Measurements from ENCODE around the gene BMP7.
"Not testable (repeated sequence)": the region's sequence is repeated elsewhere in the genome, so short reads cannot be mapped to it uniquely, and the experiment has no call there.

BMP7 gene

DNA sequence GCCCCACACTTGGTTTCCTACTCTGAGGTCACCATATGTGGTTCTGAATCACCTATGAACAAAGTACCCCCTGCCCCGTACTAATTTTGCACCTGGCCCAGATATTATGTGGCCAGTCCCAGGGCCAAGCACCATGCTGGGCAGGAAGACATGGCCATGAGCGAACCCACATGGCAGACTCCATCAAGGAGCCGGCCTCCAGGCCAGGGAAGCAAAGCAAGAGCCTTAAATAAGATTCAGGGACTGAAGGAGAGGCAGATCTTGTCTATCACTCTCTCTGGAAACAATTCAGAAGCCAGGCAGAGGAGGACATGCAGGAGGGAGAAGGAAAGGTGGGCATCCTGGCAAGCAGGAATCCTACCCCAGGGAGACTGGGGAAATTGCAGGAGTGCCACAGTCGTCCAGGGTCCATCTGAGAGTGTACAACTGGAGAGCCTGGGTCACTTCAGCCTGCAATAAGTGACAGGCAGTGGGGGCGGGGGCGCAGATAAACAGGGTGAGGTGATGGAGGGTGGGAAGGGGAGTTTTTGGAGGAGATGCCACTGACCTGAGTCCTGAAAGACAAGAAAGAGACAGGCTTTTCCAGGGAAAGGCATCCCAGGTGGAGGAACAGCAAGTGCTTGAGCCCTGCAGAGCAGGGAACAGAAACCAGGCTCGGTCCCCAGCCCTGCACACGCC, 2.1 kb upstream of the BMP7 start:
- DNase-seq (ENCODE audit: low read depth, low spot score) = no peak
- no peak overlapping the region for H3K27ac ChIP-seq

GRCh38 chr20:57267158-57267821, 849 bp upstream of the BMP7 start:
- no peak for DNase-seq (ENCODE audit: low read depth, low spot score)
- no peak overlapping the region for H3K27ac ChIP-seq

DNA sequence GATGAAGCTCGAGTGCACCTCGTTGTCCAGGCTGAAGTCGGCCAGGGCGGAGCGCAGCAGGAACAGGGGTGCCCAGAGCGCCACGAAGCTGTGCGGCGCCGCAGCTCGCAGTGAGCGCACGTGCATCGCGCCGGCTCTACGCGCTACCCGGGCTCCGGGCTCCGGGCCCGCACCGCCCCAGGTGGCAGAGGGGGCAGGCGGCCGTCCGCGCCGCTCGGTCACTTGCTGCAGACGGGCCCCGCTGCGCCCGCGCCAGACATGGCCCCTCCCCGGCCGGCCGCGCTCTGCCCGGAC, 497 bp downstream of the BMP7 start:
- no peak for DNase-seq (ENCODE audit: low read depth, low spot score)
- H3K27ac ChIP-seq = no peak overlapping the region

DNA sequence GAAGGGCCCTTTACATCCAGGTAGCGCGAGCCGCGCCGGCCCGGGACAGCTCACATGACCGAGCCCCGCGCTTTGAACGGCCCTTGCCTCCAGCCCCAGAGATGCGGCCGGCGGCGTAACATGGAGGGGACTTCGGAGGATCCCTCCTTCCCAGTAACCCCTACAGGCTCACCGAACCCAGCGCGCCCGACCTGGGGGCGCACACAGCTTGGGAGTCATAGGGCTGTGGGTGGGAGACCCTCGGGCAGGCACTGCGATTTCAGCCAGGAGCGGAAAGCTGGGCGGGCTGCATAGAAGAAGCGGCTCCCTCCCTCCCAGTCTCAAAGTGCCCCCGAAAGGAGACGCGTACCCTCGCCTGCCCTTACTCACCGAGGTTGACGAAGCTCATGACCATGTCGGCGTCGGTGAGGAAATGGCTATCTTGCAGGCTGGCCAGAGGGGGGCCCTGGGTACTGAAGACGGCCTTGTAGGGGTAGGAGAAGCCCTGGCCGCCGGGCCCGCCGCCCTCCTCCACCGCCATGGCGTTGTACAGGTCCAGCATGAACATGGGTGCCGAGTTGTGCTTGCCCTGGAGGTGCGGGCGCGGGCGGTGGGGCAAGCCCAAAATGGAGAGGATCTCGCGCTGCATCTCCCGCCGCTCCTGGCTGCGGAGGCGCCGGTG, 975 bp downstream of the BMP7 start:
- H3K27ac ChIP-seq = no peak overlapping the region
- no peak for DNase-seq (ENCODE audit: low read depth, low spot score)

- DNase-seq (ENCODE audit: low read depth, low spot score); H3K27ac ChIP-seq: not testable (repeated sequence)
Observed at GRCh38 chr20:57264908-57265335, 1.5 kb downstream of the BMP7 start.

GRCh38 chr20:57263801-57264792, 2.3 kb downstream of the BMP7 start:
- no peak overlapping the region for H3K27ac ChIP-seq
- DNase-seq (ENCODE audit: low read depth, low spot score) = no peak

GRCh38 chr20:57262784-57263609, 3.4 kb downstream of the BMP7 start:
- H3K27ac ChIP-seq = no peak overlapping the region
- no peak for DNase-seq (ENCODE audit: low read depth, low spot score)

GRCh38 chr20:57262301-57262700, 4.1 kb downstream of the BMP7 start:
- H3K27ac ChIP-seq = no peak overlapping the region
- no peak for DNase-seq (ENCODE audit: low read depth, low spot score)

DNA sequence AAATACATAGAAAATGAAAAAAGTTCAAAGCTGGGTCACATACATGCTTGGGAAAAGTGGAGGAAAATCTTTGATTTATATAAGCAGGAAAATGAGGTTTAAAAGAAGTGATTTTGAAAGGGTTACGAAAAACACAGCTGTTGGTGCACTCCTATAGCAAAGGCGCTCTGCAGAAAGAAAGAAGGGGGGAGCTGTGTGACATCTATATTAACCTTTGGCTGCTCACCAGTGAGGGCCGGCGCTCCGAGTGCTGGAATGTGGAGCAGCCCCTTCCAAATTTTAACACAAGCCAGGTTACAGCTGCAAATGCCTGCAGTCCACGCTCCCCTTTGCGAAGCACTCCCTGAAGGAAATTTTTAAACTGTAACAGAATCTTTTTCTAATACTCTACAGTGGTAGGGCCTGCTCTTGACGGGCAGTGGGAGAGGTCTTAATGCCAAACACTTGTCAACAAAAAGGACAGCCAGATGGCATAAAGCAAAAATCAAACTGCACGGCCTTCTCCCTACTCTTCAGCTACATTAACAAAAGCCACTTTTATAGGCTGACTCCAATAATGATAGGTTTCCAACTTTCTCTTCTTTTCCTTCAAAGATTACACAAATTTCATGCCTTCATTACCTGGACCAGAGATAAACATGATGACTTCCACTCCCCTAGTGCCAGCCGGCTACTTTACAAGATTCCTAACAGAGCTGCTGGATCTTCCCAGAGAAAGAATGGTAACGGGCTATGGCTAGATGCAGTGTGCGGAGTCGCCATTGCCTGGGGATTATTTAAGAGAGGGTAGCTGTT, 4.8 kb downstream of the BMP7 start:
- no peak overlapping the region for H3K27ac ChIP-seq

DNA sequence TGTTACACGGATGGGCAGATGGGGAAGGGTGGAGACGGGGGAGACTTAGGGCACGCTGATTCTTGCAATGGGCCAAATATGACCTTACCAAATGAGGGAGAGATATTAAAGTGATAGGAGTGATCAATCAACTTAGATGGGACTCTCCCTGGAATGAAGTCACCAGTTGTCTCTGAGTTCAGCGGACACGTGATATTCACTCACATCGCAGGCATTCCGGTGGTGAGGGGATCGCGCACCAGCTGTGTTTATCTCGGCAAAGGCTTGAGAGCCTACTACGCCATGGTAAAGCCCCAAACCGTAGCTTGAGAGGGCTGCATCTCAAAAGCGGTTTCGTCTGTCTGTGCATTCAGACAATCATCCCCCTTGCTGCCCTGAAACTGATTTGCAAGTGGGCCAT, 5.5 kb downstream of the BMP7 start:
- DNase-seq (ENCODE audit: low read depth, low spot score) = no peak
- H3K27ac ChIP-seq = no peak overlapping the region

More for the DNA sequence above, 4.8 kb downstream of the BMP7 start:
- no peak for DNase-seq (ENCODE audit: low read depth, low spot score)

DNA sequence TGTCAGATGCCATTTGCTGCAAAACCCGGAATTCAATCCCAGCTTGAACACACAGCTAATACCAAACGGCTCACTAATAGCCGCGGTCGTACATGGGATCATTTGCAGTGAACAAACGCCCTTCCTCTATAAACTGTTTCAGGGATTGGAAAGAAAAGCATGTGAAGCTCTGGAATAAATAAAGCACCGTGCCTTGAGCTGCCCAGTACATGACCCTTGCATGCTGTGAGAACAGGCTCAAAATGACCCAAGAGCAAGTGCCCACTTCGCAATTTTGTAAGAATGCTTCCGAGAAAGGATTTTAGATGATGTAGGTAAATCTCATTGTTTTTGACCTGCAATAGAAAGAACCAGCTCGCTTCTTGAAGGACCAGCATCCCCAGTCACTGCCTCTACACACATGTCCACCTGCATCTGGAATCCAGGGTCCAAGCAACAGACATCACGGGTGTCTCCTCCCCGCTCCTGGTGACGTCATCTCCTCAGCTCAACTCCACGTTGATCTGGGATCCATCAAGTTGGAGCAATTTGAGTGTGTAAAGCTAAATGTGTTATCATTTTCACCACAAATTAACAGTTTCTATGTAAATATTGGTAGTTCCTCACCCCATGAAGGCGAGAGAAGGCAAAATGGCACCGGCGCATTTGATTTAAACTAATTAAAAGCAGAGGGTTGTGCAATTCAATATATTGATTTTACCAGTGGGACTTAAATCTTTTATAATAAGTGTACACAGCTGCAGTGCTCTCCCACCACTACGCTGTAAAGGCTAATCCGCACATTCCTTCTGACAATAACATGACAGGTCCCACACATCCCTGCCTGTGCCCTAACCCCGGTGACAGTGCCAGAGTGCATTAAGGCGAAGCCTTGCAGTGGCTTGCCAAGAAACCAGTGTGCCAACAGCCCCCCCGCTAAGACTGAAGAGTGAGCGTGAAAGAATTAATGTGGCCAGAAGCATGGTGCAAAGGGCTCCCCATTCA, 6.2 kb downstream of the BMP7 start:
- no peak for DNase-seq (ENCODE audit: low read depth, low spot score)
- no peak overlapping the region for H3K27ac ChIP-seq

DNA sequence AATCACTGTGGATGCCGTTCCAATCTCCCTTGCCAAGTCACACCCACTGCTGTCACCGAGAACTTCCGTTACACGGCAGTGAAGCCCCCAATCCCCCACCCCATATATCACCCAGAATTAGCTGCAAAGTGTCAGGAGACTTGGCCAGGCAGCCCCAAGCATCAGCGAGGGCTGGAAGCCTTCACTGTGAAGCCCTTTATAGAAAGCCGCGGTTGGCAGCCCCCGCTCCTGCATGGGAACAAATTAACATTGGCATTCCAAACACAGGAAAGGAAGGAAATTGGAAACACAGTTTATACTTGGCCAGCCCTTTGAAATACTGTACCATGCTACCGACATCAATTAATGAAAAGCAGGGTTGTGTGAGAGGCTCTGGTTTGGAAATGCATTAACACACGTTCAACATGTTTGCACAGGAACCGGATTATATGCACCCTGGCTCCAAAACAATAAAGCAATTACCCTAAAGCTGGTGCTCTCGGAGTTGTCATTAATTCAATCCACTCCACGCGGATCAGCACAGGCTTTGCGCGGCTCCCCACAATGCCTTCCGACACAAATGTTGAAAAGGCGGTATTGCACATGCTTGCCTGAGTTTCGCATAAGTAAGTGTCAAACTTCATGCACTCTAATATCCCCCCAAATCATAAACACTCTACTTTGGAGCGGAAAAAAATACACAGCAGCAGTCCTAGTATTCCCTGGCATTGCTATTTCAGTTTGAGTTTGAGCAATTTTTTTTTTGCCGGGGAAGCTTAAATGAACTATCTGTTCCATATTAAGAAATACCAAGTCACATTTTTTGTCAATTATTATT, 7.1 kb downstream of the BMP7 start:
- no peak overlapping the region for H3K27ac ChIP-seq
- no peak for DNase-seq (ENCODE audit: low read depth, low spot score)

DNA sequence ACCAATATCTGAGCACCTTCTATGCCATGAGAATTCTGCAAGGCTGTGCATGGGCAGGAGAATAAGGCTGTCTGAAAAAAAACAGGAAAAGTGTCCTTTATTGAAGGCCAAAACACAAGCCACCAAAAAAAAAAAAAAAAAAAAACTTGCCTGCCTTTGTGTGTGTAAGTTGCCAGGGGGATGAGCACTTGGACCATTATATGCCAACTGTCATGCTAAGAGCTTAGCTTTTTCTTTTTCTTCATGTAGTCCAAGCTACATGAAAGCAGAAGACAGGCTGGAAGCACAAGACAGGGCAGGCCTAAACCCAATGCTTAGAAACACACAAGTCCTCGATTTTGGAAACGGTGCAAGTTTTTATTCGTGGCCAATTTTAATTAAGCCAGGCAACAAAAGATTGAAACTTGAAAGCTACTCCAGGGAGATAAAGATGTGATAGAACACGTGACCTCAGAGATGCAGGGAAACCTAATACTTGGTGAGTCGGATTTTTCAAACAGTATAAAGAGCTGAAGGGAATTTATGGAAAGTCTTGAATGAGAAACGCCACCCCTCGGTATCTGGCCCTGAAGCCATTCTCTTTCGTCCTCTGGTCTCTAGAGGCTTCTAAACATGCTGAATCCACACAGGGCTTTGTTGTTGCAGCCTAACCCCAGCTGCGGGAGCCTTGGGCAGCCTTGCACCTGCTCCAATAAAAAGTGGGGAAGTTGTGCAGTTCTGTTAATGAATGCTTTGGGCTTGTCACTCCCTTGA, 8.6 kb downstream of the BMP7 start:
- no peak overlapping the region for H3K27ac ChIP-seq
- DNase-seq (ENCODE audit: low read depth, low spot score) = no peak

- DNase-seq (ENCODE audit: low read depth, low spot score) = no peak
Observed at GRCh38 chr20:57256908-57257307, 9.5 kb downstream of the BMP7 start.

DNA sequence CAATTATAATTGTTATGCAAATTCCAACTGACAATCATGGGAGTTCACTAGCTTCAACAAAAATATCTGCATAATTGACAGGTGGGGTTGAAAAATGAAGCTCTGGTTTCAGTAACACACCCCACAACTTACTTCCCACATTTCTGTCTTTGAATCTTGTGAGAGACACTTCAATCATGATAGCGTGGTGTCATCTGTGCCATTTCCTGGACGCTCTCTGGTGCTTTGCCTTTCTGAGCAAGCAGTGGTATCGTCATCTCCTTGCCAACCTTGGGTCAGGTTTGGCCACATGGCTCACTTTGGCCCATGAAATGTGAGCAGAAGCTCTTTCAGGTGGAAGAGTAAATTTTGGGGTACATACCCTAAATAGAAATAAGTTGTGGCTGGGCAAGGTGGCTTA, 10.2 kb downstream of the BMP7 start:
- H3K27ac ChIP-seq = no peak overlapping the region
- DNase-seq (ENCODE audit: low read depth, low spot score) = no peak

More at GRCh38 chr20:57256908-57257307, 9.5 kb downstream of the BMP7 start:
- H3K27ac ChIP-seq = no peak overlapping the region

DNA sequence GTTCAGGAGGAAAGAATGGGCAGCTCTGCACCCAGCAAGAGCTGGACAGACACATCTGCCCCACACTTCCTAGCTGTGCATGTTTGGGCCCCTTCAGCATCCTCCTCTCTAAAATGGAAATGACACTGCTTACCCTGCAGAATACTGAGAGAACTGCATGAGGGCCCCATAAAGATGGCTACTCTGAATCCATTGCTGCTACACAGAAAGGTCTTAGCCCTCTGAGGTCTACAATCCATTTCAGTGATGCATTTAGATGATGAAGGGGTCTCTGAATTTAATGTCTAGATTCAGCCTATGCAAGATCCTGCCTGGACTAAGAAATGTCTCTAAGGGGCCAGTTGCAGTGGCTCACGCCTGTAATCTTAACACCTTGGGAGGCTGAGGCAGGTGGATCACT, 11.3 kb downstream of the BMP7 start:
- H3K27ac ChIP-seq = no peak overlapping the region
- no peak for DNase-seq (ENCODE audit: low read depth, low spot score)

All from epithelial cell of prostate (primary cell).